ENCODE results near the gene DYSF. TPM values are rescaled to one million over a fixed set of nuclear protein-coding genes. Genes with fewer than 3 reads are reported as not detected.

Gene DYSF
- total and polyA plus RNA-seq, 2 donors (not counting 3 experiments of a cell fraction or from before 2014, with no cell fraction given): 50.9 to 152 TPM

GRCh38 chr2:71614976-71615766 lies 161.8 kb downstream of the DYSF start:
- peak overlapping the region; percentile 49 for H2AFZ ChIP-seq (ENCODE audit: low read depth, low read length)
- H3K4me2 ChIP-seq (ENCODE audit: insufficient read depth, low read length): peak overlapping the region; percentile 3
- CTCF ChIA-PET: interaction anchor here (0.5 to 1.6 kb wide), 4 partner anchors 11 to 535 kb away, joined by 3 to 7 read pairs (median 4); no protein-coding TSS in a partner anchor
- peaks cover 13% of the 10 kb centered on the region for H3K4me1 ChIP-seq (ENCODE audit: control insufficient read depth, extremely low read depth, insufficient read depth, low read length)
- TF ChIP-seq JUN (IDR thresholded peaks at IDR 0.05; ENCODE audit: borderline replicate concordance, insufficient read depth, insufficient read length, low read depth) (no peak), CTCF (IDR thresholded peaks at IDR 0.05; ENCODE audit: extremely low read depth in 1 of 2, insufficient read depth in 1 of 2, low read depth in 1 of 2, low read length in 2 of 2) (no peak), FOS (IDR thresholded peaks at IDR 0.05; ENCODE audit: borderline replicate concordance, insufficient read depth, low read length) (no peak), POLR2AphosphoS5 (IDR thresholded peaks at IDR 0.05; ENCODE audit: insufficient read depth, low read depth, low read length) (peak; percentile 18), POLR2A (IDR thresholded peaks at IDR 0.05; ENCODE audit: low read depth, low read length) (no peak)
- peaks cover 0 to 20% of the 10 kb centered on the region in 2 experiments for H3K36me3 ChIP-seq (ENCODE audit: control insufficient read depth in 2 of 2, extremely low read depth in 1 of 2, insufficient read depth in 2 of 2, low read length in 2 of 2)
- no TSS peak for BruUV-seq (replicated peaks)
- no peaks in the 10 kb centered on the region for H3K27me3 ChIP-seq (ENCODE audit: control insufficient read depth in 2 of 2, insufficient read depth in 2 of 2, low read length in 2 of 2)
- peak overlapping the region; percentile 36 for H3K27ac ChIP-seq (ENCODE audit: insufficient read depth, low read depth, low read length)
- H3K9me3 ChIP-seq (replicated peaks; ENCODE audit: control insufficient read depth, insufficient read depth, low read length): no peaks in the 10 kb centered on the region
- POLR2A ChIA-PET: no interaction called here
- no peak overlapping the region for H3K4me3 ChIP-seq (replicated peaks in 1 of 3; ENCODE audit: insufficient read depth in 1 of 3, low read depth in 1 of 3, low read length in 3 of 3)
- no peak overlapping the region for H3K9ac ChIP-seq (replicated peaks; ENCODE audit: extremely low read depth, insufficient read depth, low read length)
- DNase-seq (ENCODE audit: low read depth, low spot score) (peak; percentile 58), FAIRE-seq (peak; percentile 83)
- H4K20me1 ChIP-seq (replicated peaks; ENCODE audit: control insufficient read depth, extremely low read depth, insufficient read depth, low read length): no peaks in the 10 kb centered on the region
- no peaks in the 10 kb centered on the region for H3K79me2 ChIP-seq (ENCODE audit: control insufficient read depth, insufficient read depth, low read length)
- intact Hi-C loops (cut with micrococcal nuclease): loop anchor here (5.0 kb wide), 1 partner anchor 257 kb away; no protein-coding TSS in a partner anchor
- no peaks in the 10 kb centered on the region for H3K9me1 ChIP-seq (replicated peaks; ENCODE audit: control insufficient read depth, extremely low read depth, insufficient read depth, low read length)
- dilution Hi-C loops (cut with MboI; ENCODE audit: extremely low pct_ligation_motif_present, low sequenced_read_pairs): no loop called here

Measured in endothelial cell of umbilical vein (primary cell).